Measurements from ENCODE around the gene GAL. TPM values are rescaled to one million over a fixed set of nuclear protein-coding genes. Genes with fewer than 3 reads are reported as not detected.

The GAL gene
- total and polyA plus RNA-seq, 9 donors: 0.38 to 1.4 (median 0.53) TPM

- WGBS (ENCODE audit: insufficient coverage): 86% methylated on average over 6 of the region's 14 CpGs
- no peaks in the 10 kb centered on the region for H3K4me1 ChIP-seq (ENCODE audit: control insufficient read depth, insufficient read depth, low read length)
- peaks cover 24% of the 10 kb centered on the region for H3K27me3 ChIP-seq (ENCODE audit: control insufficient read depth, insufficient read depth, low read length)
- H3K9me3 ChIP-seq (replicated peaks; ENCODE audit: control insufficient read depth, low read depth, low read length): peaks cover 14% of the 10 kb centered on the region
- no peak overlapping the region for H3K27ac ChIP-seq (ENCODE audit: low read length)
- H3K4me3 ChIP-seq (ENCODE audit: low read length): no peak overlapping the region
- DNase-seq: no peak
- no peaks in the 10 kb centered on the region for H3K36me3 ChIP-seq (ENCODE audit: control insufficient read depth, insufficient read depth, low read length)
Observed at GRCh38 chr11:68650801-68651200, 33.5 kb upstream of the GAL start.

GRCh38 chr11:68651208-68651984, 32.9 kb upstream of the GAL start:
- H3K27ac ChIP-seq (ENCODE audit: low read length): no peak overlapping the region
- peaks cover 24% of the 10 kb centered on the region for H3K27me3 ChIP-seq (ENCODE audit: control insufficient read depth, insufficient read depth, low read length)
- H3K9me3 ChIP-seq (replicated peaks; ENCODE audit: control insufficient read depth, low read depth, low read length): peaks cover 11% of the 10 kb centered on the region
- DNase-seq: no peak
- 50% methylated on average over 21 of the region's 22 CpGs for WGBS (ENCODE audit: insufficient coverage)
- no peak overlapping the region for H3K4me3 ChIP-seq (ENCODE audit: low read length)
- H3K36me3 ChIP-seq (ENCODE audit: control insufficient read depth, insufficient read depth, low read length): no peaks in the 10 kb centered on the region
- no peaks in the 10 kb centered on the region for H3K4me1 ChIP-seq (ENCODE audit: control insufficient read depth, insufficient read depth, low read length)

GRCh38 chr11:68651985-68652682, 32.2 kb upstream of the GAL start:
- Histone ChIP-seq H3K27ac (ENCODE audit: low read length) (no peak overlapping the region), H3K27me3 (ENCODE audit: control insufficient read depth, insufficient read depth, low read length) (peaks cover 24% of the 10 kb centered on the region), H3K4me3 (ENCODE audit: low read length) (no peak overlapping the region), H3K4me1 (ENCODE audit: control insufficient read depth, insufficient read depth, low read length) (no peaks in the 10 kb centered on the region), H3K36me3 (ENCODE audit: control insufficient read depth, insufficient read depth, low read length) (no peaks in the 10 kb centered on the region), H3K9me3 (replicated peaks; ENCODE audit: control insufficient read depth, low read depth, low read length) (peaks cover 5% of the 10 kb centered on the region)
- DNase-seq: no peak
- WGBS (ENCODE audit: insufficient coverage): 47% methylated on average over 12 of the region's 16 CpGs

GRCh38 chr11:68652683-68653156, 31.6 kb upstream of the GAL start:
- no peaks in the 10 kb centered on the region for H3K36me3 ChIP-seq (ENCODE audit: control insufficient read depth, insufficient read depth, low read length)
- 69% methylated on average over 12 of the region's 12 CpGs for WGBS (ENCODE audit: insufficient coverage)
- DNase-seq: no peak
- H3K9me3 ChIP-seq (replicated peaks; ENCODE audit: control insufficient read depth, low read depth, low read length): peaks cover 5% of the 10 kb centered on the region
- no peak overlapping the region for H3K27ac ChIP-seq (ENCODE audit: low read length)
- H3K27me3 ChIP-seq (ENCODE audit: control insufficient read depth, insufficient read depth, low read length): peaks cover 21% of the 10 kb centered on the region
- H3K4me3 ChIP-seq (ENCODE audit: low read length): no peak overlapping the region
- no peaks in the 10 kb centered on the region for H3K4me1 ChIP-seq (ENCODE audit: control insufficient read depth, insufficient read depth, low read length)

- peaks cover under 1% of the 10 kb centered on the region for H3K4me1 ChIP-seq (ENCODE audit: control insufficient read depth, insufficient read depth, low read length)
- H3K4me3 ChIP-seq (ENCODE audit: low read length): no peak overlapping the region
- H3K27ac ChIP-seq (ENCODE audit: low read length): no peak overlapping the region
- peaks cover 21% of the 10 kb centered on the region for H3K27me3 ChIP-seq (ENCODE audit: control insufficient read depth, insufficient read depth, low read length)
- DNase-seq: no peak
- H3K36me3 ChIP-seq (ENCODE audit: control insufficient read depth, insufficient read depth, low read length): no peaks in the 10 kb centered on the region
- peaks cover 5% of the 10 kb centered on the region for H3K9me3 ChIP-seq (replicated peaks; ENCODE audit: control insufficient read depth, low read depth, low read length)
- 70% methylated on average over 20 of the region's 24 CpGs for WGBS (ENCODE audit: insufficient coverage)
Observed at GRCh38 chr11:68653486-68654430, 30.6 kb upstream of the GAL start.

GRCh38 chr11:68654978-68655377, 29.4 kb upstream of the GAL start:
- no peak overlapping the region for H3K27ac ChIP-seq (ENCODE audit: low read length)
- H3K36me3 ChIP-seq (ENCODE audit: control insufficient read depth, insufficient read depth, low read length): no peaks in the 10 kb centered on the region
- WGBS (ENCODE audit: insufficient coverage): 92% methylated on average over 4 of the region's 8 CpGs
- peaks cover 11% of the 10 kb centered on the region for H3K4me1 ChIP-seq (ENCODE audit: control insufficient read depth, insufficient read depth, low read length)
- no peak for DNase-seq
- peaks cover 17% of the 10 kb centered on the region for H3K27me3 ChIP-seq (ENCODE audit: control insufficient read depth, insufficient read depth, low read length)
- H3K4me3 ChIP-seq (ENCODE audit: low read length): no peak overlapping the region
- peaks cover 5% of the 10 kb centered on the region for H3K9me3 ChIP-seq (replicated peaks; ENCODE audit: control insufficient read depth, low read depth, low read length)

GRCh38 chr11:68655406-68655805, 28.9 kb upstream of the GAL start:
- Histone ChIP-seq H3K27ac (ENCODE audit: low read length) (no peak overlapping the region), H3K27me3 (ENCODE audit: control insufficient read depth, insufficient read depth, low read length) (peaks cover 12% of the 10 kb centered on the region), H3K4me1 (ENCODE audit: control insufficient read depth, insufficient read depth, low read length) (peaks cover 12% of the 10 kb centered on the region), H3K9me3 (replicated peaks; ENCODE audit: control insufficient read depth, low read depth, low read length) (peaks cover 5% of the 10 kb centered on the region), H3K36me3 (ENCODE audit: control insufficient read depth, insufficient read depth, low read length) (no peaks in the 10 kb centered on the region), H3K4me3 (ENCODE audit: low read length) (no peak overlapping the region)
- DNase-seq: no peak
- WGBS (ENCODE audit: insufficient coverage): 80% methylated on average over 2 of the region's 7 CpGs

GRCh38 chr11:68655806-68656205, 28.5 kb upstream of the GAL start:
- peaks cover 12% of the 10 kb centered on the region for H3K27me3 ChIP-seq (ENCODE audit: control insufficient read depth, insufficient read depth, low read length)
- 62% methylated on average over 6 of the region's 8 CpGs for WGBS (ENCODE audit: insufficient coverage)
- DNase-seq: no peak
- H3K27ac ChIP-seq (ENCODE audit: low read length): no peak overlapping the region
- H3K4me1 ChIP-seq (ENCODE audit: control insufficient read depth, insufficient read depth, low read length): peaks cover 12% of the 10 kb centered on the region
- H3K4me3 ChIP-seq (ENCODE audit: low read length): no peak overlapping the region
- peaks cover 5% of the 10 kb centered on the region for H3K9me3 ChIP-seq (replicated peaks; ENCODE audit: control insufficient read depth, low read depth, low read length)
- H3K36me3 ChIP-seq (ENCODE audit: control insufficient read depth, insufficient read depth, low read length): no peaks in the 10 kb centered on the region

- Histone ChIP-seq H3K27me3 (ENCODE audit: control insufficient read depth, insufficient read depth, low read length) (peaks cover 7% of the 10 kb centered on the region), H3K4me1 (ENCODE audit: control insufficient read depth, insufficient read depth, low read length) (peaks cover 12% of the 10 kb centered on the region), H3K9me3 (replicated peaks; ENCODE audit: control insufficient read depth, low read depth, low read length) (peaks cover 5% of the 10 kb centered on the region), H3K4me3 (ENCODE audit: low read length) (no peak overlapping the region), H3K36me3 (ENCODE audit: control insufficient read depth, insufficient read depth, low read length) (no peaks in the 10 kb centered on the region), H3K27ac (ENCODE audit: low read length) (no peak overlapping the region)
- DNase-seq: no peak
- WGBS (ENCODE audit: insufficient coverage): 82% methylated on average over 11 of the region's 11 CpGs
Observed at GRCh38 chr11:68657021-68657780, 27.1 kb upstream of the GAL start.
